SK-N-MC (cell line): ENCODE results near the gene USP3.

Source experiments
- EZH2 ChIP-seq: fragments of 200-600 bp; sonication (generic); IDR thresholded peaks from one replicate; pipeline ENCODE4 v1.6.1; 2017; ENCODE audit warnings: antibody characterized with exemption
- POLR2AphosphoS5 ChIP-seq: IDR thresholded peaks from 2 replicates; pipeline ENCODE4 v1.6.1; 2012; ENCODE audit warnings: mild to moderate bottlenecking, low read depth, low read length, borderline replicate concordance

DNA sequence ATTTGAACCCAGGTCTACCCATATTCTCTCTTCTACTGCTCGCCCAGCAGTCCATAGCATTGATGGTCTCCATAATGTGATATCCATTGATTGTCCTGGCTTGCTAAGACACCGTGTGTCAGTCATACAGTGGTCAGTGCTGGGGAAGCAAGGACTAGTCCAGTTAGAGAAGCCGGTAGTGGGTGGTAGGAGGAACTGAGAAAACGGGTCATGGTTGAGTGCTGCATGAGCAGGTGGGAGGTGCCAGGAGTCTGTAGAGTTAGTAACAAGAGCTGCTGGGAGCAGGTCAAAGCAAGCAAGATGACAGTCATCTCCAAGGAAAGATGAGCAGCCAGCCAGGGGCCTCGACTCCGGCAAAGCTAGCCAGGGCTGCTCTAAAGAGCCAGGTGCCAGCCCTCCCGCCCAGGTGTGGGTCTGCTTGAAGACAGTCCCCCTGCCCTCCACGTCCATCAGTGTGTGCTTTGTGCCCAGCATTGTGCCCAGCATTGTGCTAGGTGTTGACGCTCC, 29.5 kb upstream of the USP3 start:
- TF ChIP-seq EZH2 (no peak), POLR2AphosphoS5 (no peak)
